Calu3 (cell line): ENCODE data around the gene PYGM. TPM values are rescaled to one million over a fixed set of nuclear protein-coding genes. Genes with fewer than 3 reads are reported as not detected.

ENCODE experiments used
- BruUV-seq: library from RNA; stranded (reverse); fragments of 400-500 nt; replicated peaks from 2 replicates; lab custom pipeline; 2021; lab: Mats Ljungman, UMichigan
- CTCF ChIA-PET: fragments of 300-600 bp; sonication (Branson Sonifier 250); formaldehyde crosslinking; loops from one replicate; lab custom pipeline; 2022; ENCODE audit warnings: antibody characterized with exemption; lab: Charles Lee
- DNase-seq: peaks from one replicate; pipeline ENCODE4 v3.0.0; 2022
- H3K27ac Mint-ChIP-seq: one replicate; pipeline ENCODE4 v1.8.0; 2022; ENCODE audit warnings: mixed read lengths; ENCODE audit not compliant: unreplicated experiment
- H3K27me3 Mint-ChIP-seq: one replicate; pipeline ENCODE4 v1.8.0; 2022; ENCODE audit warnings: mixed read lengths; ENCODE audit not compliant: unreplicated experiment
- H3K36me3 Mint-ChIP-seq: one replicate; pipeline ENCODE4 v1.8.0; 2022; ENCODE audit warnings: mild to moderate bottlenecking, moderate library complexity, mixed read lengths; ENCODE audit not compliant: insufficient read depth, unreplicated experiment
- H3K4me1 Mint-ChIP-seq: one replicate; pipeline ENCODE4 v1.8.0; 2022; ENCODE audit warnings: mild to moderate bottlenecking, low read depth, mixed read lengths; ENCODE audit not compliant: unreplicated experiment
- H3K4me3 Mint-ChIP-seq: one replicate; pipeline ENCODE4 v1.8.0; 2022; ENCODE audit warnings: mild to moderate bottlenecking, low read depth, moderate library complexity, mixed read lengths; ENCODE audit not compliant: unreplicated experiment
- H3K9me3 Mint-ChIP-seq: one replicate; pipeline ENCODE4 v1.8.0; 2022; ENCODE audit warnings: low read depth, mixed read lengths; ENCODE audit not compliant: unreplicated experiment
- intact Hi-C: fragments of 100-400 bp; cut with micrococcal nuclease; formaldehyde crosslinking; loops from one replicate; pipeline ENCODE4 v1.10.0; 2022; ENCODE audit not compliant: unreplicated experiment
- total RNA-seq: library from RNA; stranded (reverse); gene quantifications from 2 replicates; pipeline ENCODE4 v1.2.3, GENCODE V29; 2022
- TF ChIP-seq, protein P1 (sequence below): fragments of 200-600 bp; IDR thresholded peaks from one replicate; pipeline ENCODE4 v1.8.0; 2022; ENCODE audit warnings: antibody characterized with exemption; ENCODE audit not compliant: unreplicated experiment

The PYGM gene
- total RNA-seq, 1 experiment from 2014 or later = 1.4 TPM

DNA sequence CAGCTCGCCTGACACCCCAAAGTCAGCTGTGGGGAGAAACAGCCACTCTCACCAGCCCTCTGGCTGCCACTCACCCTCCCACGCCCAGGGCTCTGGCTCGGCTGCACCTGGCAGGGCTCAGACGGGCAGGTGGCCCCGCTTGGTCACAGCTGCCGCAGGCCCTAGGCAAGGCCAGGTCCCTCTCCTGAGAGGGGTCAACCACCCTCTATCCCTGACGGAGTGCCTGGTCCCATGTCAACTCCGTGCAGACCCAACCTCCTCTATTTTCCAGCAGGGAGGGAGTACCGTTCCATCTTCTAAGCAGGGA lies 41.3 kb upstream of the PYGM start:
- Mint-ChIP-seq H3K27me3 (no peaks in the 10 kb centered on the region), H3K27ac (no peak overlapping the region), H3K4me1 (peaks cover 18% of the 10 kb centered on the region), H3K9me3 (no peaks in the 10 kb centered on the region), H3K36me3 (peaks cover 23% of the 10 kb centered on the region), H3K4me3 (no peak overlapping the region)
- no TSS peak for BruUV-seq
- intact Hi-C loops = no loop called here
- TF ChIP-seq, protein P1, sequence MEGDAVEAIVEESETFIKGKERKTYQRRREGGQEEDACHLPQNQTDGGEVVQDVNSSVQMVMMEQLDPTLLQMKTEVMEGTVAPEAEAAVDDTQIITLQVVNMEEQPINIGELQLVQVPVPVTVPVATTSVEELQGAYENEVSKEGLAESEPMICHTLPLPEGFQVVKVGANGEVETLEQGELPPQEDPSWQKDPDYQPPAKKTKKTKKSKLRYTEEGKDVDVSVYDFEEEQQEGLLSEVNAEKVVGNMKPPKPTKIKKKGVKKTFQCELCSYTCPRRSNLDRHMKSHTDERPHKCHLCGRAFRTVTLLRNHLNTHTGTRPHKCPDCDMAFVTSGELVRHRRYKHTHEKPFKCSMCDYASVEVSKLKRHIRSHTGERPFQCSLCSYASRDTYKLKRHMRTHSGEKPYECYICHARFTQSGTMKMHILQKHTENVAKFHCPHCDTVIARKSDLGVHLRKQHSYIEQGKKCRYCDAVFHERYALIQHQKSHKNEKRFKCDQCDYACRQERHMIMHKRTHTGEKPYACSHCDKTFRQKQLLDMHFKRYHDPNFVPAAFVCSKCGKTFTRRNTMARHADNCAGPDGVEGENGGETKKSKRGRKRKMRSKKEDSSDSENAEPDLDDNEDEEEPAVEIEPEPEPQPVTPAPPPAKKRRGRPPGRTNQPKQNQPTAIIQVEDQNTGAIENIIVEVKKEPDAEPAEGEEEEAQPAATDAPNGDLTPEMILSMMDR = no peak
- CTCF ChIA-PET = interaction anchor here (0.6 kb wide), 1 partner anchor 139 kb away, joined by 7 read pairs; no protein-coding TSS in a partner anchor
- no peak for DNase-seq

DNA sequence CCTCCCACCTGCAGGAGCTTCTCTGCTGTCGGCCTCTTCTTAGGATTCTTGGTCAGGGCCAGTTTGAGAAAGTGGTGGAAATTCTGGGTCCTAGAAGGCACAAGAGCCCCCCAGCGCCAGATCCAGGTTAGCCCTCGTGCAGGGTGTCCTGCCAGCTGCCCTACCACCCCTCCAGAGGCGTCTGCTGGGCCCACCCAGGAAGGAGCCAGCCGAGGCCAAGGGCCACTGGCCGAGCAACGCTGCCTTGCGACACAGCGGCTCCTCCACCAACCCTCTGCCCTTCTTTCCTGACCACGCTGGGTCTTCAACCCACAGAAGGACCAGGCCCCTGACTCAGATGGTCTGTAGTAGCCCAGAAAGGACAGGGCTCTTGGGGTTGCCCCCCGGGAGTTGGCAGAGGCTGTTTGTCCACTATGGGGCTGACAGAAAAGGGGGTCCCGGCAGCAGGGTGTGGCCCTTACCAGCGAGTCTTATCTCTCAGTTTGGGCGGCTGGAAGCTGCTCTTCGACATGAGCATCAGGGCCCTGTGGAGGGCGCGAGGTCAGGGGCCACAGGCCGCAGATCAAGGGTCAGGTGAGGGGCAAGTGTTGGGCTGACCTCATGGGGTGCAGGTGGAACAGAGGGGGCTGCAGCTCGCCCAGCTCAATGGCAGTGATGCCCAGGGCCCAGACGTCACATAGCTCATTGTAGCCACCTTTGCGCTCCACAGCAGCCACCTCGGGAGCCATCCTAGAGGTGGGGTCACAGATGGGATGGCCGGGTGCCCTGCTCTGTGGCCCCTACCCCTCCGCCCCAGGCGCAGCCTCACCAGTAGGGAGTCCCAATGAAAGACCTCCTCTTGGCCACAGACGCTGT lies 40.8 kb upstream of the PYGM start:
- CTCF ChIA-PET = no interaction called here
- intact Hi-C loops = no loop called here
- Mint-ChIP-seq H3K27me3 (no peaks in the 10 kb centered on the region), H3K4me1 (peaks cover 18% of the 10 kb centered on the region), H3K27ac (no peak overlapping the region), H3K36me3 (peaks cover 17% of the 10 kb centered on the region), H3K9me3 (no peaks in the 10 kb centered on the region), H3K4me3 (no peak overlapping the region)
- BruUV-seq = no TSS peak
- no peak for DNase-seq
- TF ChIP-seq, protein P1 = no peak

DNA sequence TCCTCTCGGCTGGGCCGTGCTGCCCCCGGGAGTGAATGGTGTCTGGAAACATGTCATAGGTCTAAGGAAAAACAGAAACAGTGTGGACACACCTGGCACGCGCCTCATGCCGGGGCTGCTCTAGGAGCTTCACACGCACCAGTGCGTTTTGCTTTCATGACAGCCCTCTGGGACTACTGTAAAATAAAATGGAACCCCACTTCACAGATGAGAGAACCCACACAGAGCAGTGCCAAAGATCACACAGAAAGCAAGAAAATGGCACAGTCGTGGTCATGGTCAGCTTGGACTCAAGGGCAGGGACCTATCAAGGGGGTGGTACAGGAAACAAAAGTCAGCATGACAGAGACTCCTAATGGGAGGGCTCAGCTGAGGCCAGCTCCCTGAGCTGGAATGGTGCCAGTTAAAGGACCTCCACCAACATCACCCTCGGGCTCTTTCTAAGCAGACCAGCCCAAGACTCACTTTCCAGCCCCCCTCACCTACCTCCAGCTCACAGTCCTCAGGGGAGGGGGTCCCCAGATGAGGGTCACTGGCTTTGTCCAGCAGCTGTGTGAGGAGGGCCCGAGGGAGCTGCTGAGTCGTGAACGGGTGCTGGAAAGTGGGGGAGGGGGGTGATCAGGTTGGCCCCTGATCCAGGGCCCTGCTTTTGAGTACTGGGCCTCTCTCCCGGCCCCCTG lies 40.0 kb upstream of the PYGM start:
- Mint-ChIP-seq H3K9me3 (no peaks in the 10 kb centered on the region), H3K27ac (no peak overlapping the region), H3K4me1 (peaks cover 18% of the 10 kb centered on the region), H3K36me3 (peaks cover 17% of the 10 kb centered on the region), H3K4me3 (no peak overlapping the region), H3K27me3 (no peaks in the 10 kb centered on the region)
- TF ChIP-seq, protein P1 = no peak
- no peak for DNase-seq
- intact Hi-C loops = no loop called here
- BruUV-seq = no TSS peak
- CTCF ChIA-PET = no interaction called here

DNA sequence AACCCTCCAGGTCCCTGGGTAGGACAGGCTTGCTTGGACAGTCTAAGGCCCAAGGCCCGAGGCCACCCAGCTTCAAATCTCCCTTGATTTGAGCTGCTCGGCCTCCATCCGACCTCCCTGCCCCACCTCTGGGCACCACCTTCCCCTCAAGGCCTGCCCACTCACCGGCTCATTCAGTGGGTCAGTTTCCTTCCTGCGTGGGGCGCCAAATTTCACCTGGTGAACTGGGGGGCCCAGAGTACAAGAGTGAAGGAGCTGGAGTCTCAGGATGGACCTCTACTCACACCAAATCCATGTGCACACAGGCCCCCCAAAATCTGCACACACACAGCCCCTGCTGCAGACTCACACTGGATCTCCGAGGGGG lies 39.5 kb upstream of the PYGM start:
- Mint-ChIP-seq H3K4me1 (peaks cover 18% of the 10 kb centered on the region), H3K36me3 (peaks cover 17% of the 10 kb centered on the region), H3K4me3 (no peak overlapping the region), H3K9me3 (no peaks in the 10 kb centered on the region), H3K27ac (no peak overlapping the region), H3K27me3 (no peaks in the 10 kb centered on the region)
- intact Hi-C loops = no loop called here
- TF ChIP-seq, protein P1 = no peak
- no peak for DNase-seq
- CTCF ChIA-PET = no interaction called here
- no TSS peak for BruUV-seq
